GM12892 (cell line): Measurements from ENCODE around the gene MPV17L2. TPM values are rescaled to one million over a fixed set of nuclear protein-coding genes. Genes with fewer than 3 reads are reported as not detected.

Source experiments
- DNase-seq: peaks from one replicate; pipeline ENCODE4 v3.0.0; 2011; ENCODE audit not compliant: insufficient read length
- FAIRE-seq: peaks from 2 replicates; lab custom pipeline; 2011; peaks lifted over from hg19 to GRCh38; lab: Jason Lieb, UNC
- POLR2A ChIP-seq: IDR thresholded peaks from 2 replicates; pipeline ENCODE4 v1.6.1; 2011; ENCODE audit warnings: low read depth, low read length, control low read depth
- POLR2AphosphoS5 ChIP-seq: IDR thresholded peaks from 2 replicates; pipeline ENCODE4 v1.6.1; 2011; ENCODE audit warnings: low read depth, low read length, control low read depth
- TAF1 ChIP-seq: IDR thresholded peaks from 2 replicates; pipeline ENCODE4 v1.6.1; 2011; ENCODE audit warnings: low read depth, mild to moderate bottlenecking, control low read depth, low read length, borderline replicate concordance
- polyA plus RNA-seq: library from polyadenylated mRNA; unstranded; fragments of >200 nt; gene quantifications from one replicate; pipeline ENCODE4 v1.2.1, GENCODE V29; 2012; ENCODE audit warnings: missing spikeins, inconsistent platforms; ENCODE audit not compliant: missing spikeins

Gene MPV17L2
- 7.1 TPM for polyA plus RNA-seq

GRCh38 chr19:18192673-18193387, at the start of gene MPV17L2:
MPV17L2 (plus strand) TSS chr19:18193218; CDS start chr19:18193282, 64 bp downstream.
- TF ChIP-seq TAF1 = 0 out of 2 replicates have a peak, but pooled peaks have one; percentile 17
- peak; percentile 50; the same call in 1 of the 2 replicates for TF ChIP-seq POLR2AphosphoS5
- TF ChIP-seq POLR2A = peak; percentile 66
- FAIRE-seq = peak; percentile 99
- DNase-seq = peak; percentile 93

- DNase-seq = no peak
- TF ChIP-seq POLR2A (no peak), TAF1 (no peak), POLR2AphosphoS5 (no peak)
- no peak for FAIRE-seq
These were observed 49.1 kb upstream of the MPV17L2 start for GRCh38 chr19:18143902-18144301.

- TF ChIP-seq TAF1 (no peak), POLR2AphosphoS5 (no peak), POLR2A (no peak)
- DNase-seq = no peak
- FAIRE-seq = no peak
These were observed 48.7 kb upstream of the MPV17L2 start for GRCh38 chr19:18144361-18144760.

GRCh38 chr19:18144906-18145305, 48.1 kb upstream of the MPV17L2 start:
- DNase-seq (no peak), FAIRE-seq (no peak)
- TF ChIP-seq POLR2AphosphoS5 (no peak), POLR2A (no peak), TAF1 (no peak)

- DNase-seq = no peak
- no peak for FAIRE-seq
- no peak for TF ChIP-seq POLR2AphosphoS5
- TF ChIP-seq POLR2A = no peak
- TF ChIP-seq TAF1 = no peak
These were observed 47.5 kb upstream of the MPV17L2 start for GRCh38 chr19:18145391-18145999.

GRCh38 chr19:18147396-18147795, 45.6 kb upstream of the MPV17L2 start:
- no peak for FAIRE-seq
- no peak for TF ChIP-seq POLR2AphosphoS5
- no peak for TF ChIP-seq TAF1
- TF ChIP-seq POLR2A = no peak
- no peak for DNase-seq

- TF ChIP-seq POLR2AphosphoS5 (no peak), POLR2A (no peak), TAF1 (no peak)
- DNase-seq = no peak
- no peak for FAIRE-seq
These were observed 43.4 kb upstream of the MPV17L2 start for GRCh38 chr19:18149596-18149975.

GRCh38 chr19:18150776-18151624, 42.0 kb upstream of the MPV17L2 start:
- FAIRE-seq (no peak), DNase-seq (no peak)
- 0 out of 2 replicates have a peak, but pooled peaks have one; percentile 3 for TF ChIP-seq POLR2AphosphoS5
- TF ChIP-seq TAF1 = no peak

- no peak for FAIRE-seq
- peak; percentile 99 for DNase-seq
- TF ChIP-seq TAF1 (0 out of 2 replicates have a peak, but pooled peaks have one; percentile 26), POLR2AphosphoS5 (no peak), POLR2A (0 out of 2 replicates have a peak, but pooled peaks have one; percentile 51)
These were observed 40.6 kb upstream of the MPV17L2 start for GRCh38 chr19:18152442-18152816.

- peak; percentile 100 for FAIRE-seq
These were observed 40.0 kb upstream of the MPV17L2 start, which contains the start of gene PIK3R2 for GRCh38 chr19:18152817-18153555. PIK3R2 (plus strand) TSS chr19:18153163; CDS start chr19:18155880, 2,717 bp downstream.

More at GRCh38 chr19:18152817-18153555, 40.0 kb upstream of the MPV17L2 start, which contains the start of gene PIK3R2:
- TF ChIP-seq TAF1 = no peak
- TF ChIP-seq POLR2A = no peak; the same call in 1 of the 2 replicates
- no peak; the same call in 1 of the 2 replicates for TF ChIP-seq POLR2AphosphoS5
- peak; percentile 98 for DNase-seq
